HG03139 (cell line): Measurements from ENCODE around the gene TAAR6.
"Not testable (repeated sequence)": the region's sequence is repeated elsewhere in the genome, so short reads cannot be mapped to it uniquely, and the experiment has no call there.

Experiments
- ATAC-seq: cut with Tn5 transposase; IDR thresholded peaks from one replicate; pipeline ENCODE4 v1.9.1; 2021; ENCODE audit not compliant: unreplicated experiment

TAAR6 gene

GRCh38 chr6:132589454-132589853, 19.3 kb downstream of the TAAR6 start, which contains the start of gene TAAR5:
Gene TAAR5, minus strand, starts transcription at chr6:132589741. Its CDS starts 55 bp downstream, at chr6:132589686.
- ATAC-seq = no peak

GRCh38 chr6:132590362-132590761, 20.2 kb downstream of the TAAR6 start:
- ATAC-seq = no peak

- no peak for ATAC-seq
These were observed 22.7 kb downstream of the TAAR6 start for GRCh38 chr6:132592855-132593254.

GRCh38 chr6:132596201-132596600, 26.1 kb downstream of the TAAR6 start:
- ATAC-seq = no peak

GRCh38 chr6:132598473-132598872, 28.4 kb downstream of the TAAR6 start:
- no peak for ATAC-seq

- ATAC-seq = not testable (repeated sequence)
These were observed 30.8 kb downstream of the TAAR6 start for GRCh38 chr6:132600900-132601299.

GRCh38 chr6:132604635-132605152, 34.6 kb downstream of the TAAR6 start:
- no peak for ATAC-seq

- peak; percentile 80 for ATAC-seq
These were observed 37.6 kb downstream of the TAAR6 start for GRCh38 chr6:132607544-132608233.

- ATAC-seq = no peak
These were observed 41.5 kb downstream of the TAAR6 start for GRCh38 chr6:132611616-132612015.

GRCh38 chr6:132612449-132613108, 42.5 kb downstream of the TAAR6 start:
- no peak for ATAC-seq

- ATAC-seq = no peak
These were observed 44.4 kb downstream of the TAAR6 start for GRCh38 chr6:132614554-132614953.

GRCh38 chr6:132616677-132617076, 46.6 kb downstream of the TAAR6 start:
- ATAC-seq = no peak
